ENCODE data around the gene TBATA. TPM values are rescaled to one million over a fixed set of nuclear protein-coding genes. Genes with fewer than 3 reads are reported as not detected.
A peak's percentile ranks its signal among the peaks of the same experiment; 100 is the strongest.

The TBATA gene, protein sequence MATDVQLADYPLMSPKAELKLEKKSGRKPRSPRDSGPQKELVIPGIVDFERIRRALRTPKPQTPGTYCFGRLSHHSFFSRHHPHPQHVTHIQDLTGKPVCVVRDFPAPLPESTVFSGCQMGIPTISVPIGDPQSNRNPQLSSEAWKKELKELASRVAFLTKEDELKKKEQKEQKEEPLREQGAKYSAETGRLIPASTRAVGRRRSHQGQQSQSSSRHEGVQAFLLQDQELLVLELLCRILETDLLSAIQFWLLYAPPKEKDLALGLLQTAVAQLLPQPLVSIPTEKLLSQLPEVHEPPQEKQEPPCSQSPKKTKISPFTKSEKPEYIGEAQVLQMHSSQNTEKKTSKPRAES
- not detected in 2 replicates for polyA plus RNA-seq (2012; rRNA removed)
- not detected in 2 replicates for polyA plus RNA-seq (2012; cell fraction: cytosol; rRNA removed)
- polyA plus RNA-seq (2012; cell fraction: nucleus; rRNA removed), result not detected in 2 replicates

DNA sequence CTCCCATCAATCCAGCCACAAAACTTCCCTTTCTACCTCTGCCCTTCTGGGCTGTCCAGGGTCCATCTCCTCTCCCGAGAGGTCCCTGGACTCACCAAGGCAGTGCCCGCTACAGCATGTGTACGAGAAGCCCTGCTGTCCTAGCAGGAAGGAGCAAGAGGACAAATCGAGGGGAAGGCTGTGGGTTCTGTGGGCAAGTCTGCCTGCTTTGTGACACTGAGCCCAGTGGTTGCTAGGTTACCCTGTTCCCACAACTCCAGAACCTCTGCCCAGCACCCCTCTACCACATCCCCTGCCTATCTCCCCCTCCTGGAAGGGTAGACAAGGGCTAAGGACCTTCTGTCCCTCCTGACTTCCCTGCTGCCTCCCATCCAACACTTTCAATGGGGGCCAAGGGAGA, at the start of gene TBATA:
Gene TBATA, minus strand, starts transcription at position 188 of the 400 bp plus-strand sequence. CDS start 1,998 bp downstream, outside the sequence.
- H3K4me1 ChIP-seq (ENCODE audit: control insufficient read depth in 1 of 2, insufficient read depth in 2 of 2, low read depth in 1 of 2, low read length in 1 of 2), result no peaks in the 10 kb centered on the region; a peak in 1 of 4 replicates
- H2AFZ ChIP-seq (ENCODE audit: low read depth), result no peak within 1 kb of the TSS
- H3K9ac ChIP-seq, result no peak within 1 kb of the TSS
- H3K27me3 ChIP-seq (ENCODE audit: insufficient read depth), result 0 out of 2 replicates have a peak, but pooled peaks cover 12% of the 10 kb centered on the region
- no peak within 1 kb of the TSS for H3K4me3 ChIP-seq (ENCODE audit: low read depth in 2 of 2, low read length in 1 of 2)
- no peaks in the 10 kb centered on the region for H3K79me2 ChIP-seq (ENCODE audit: insufficient read depth)
- CTCF ChIA-PET, result no interaction called here
- H3K4me2 ChIP-seq, result no peak within 1 kb of the TSS
- H4K20me1 ChIP-seq (ENCODE audit: insufficient read depth), result no peaks in the 10 kb centered on the region
- POLR2A ChIA-PET, result no interaction called here
- no peaks in the 10 kb centered on the region for H3K36me3 ChIP-seq (replicated peaks in 1 of 2; ENCODE audit: control insufficient read depth in 1 of 2, insufficient read depth in 2 of 2, low read length in 1 of 2)
- peak; percentile 18 for DNase-seq
- H3K27ac ChIP-seq (ENCODE audit: low read depth in 2 of 2, low read length in 1 of 2), result no peak within 1 kb of the TSS
- no peaks in the 10 kb centered on the region for H3F3A ChIP-seq (replicated peaks; ENCODE audit: insufficient read depth)
- TF ChIP-seq TEAD4 (IDR thresholded peaks at IDR 0.05; ENCODE audit: borderline replicate concordance, insufficient read depth), result no peak
- TF ChIP-seq SIN3A (IDR thresholded peaks at IDR 0.05; ENCODE audit: borderline replicate concordance, low read depth, low read length), result no peak
- TF ChIP-seq, protein P1, sequence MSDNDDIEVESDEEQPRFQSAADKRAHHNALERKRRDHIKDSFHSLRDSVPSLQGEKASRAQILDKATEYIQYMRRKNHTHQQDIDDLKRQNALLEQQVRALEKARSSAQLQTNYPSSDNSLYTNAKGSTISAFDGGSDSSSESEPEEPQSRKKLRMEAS (IDR thresholded peaks at IDR 0.05; ENCODE audit: low read depth), result no peak
- TF ChIP-seq RAD21 (IDR thresholded peaks at IDR 0.05; ENCODE audit: low read length), result no peak
- TF ChIP-seq, protein P2, sequence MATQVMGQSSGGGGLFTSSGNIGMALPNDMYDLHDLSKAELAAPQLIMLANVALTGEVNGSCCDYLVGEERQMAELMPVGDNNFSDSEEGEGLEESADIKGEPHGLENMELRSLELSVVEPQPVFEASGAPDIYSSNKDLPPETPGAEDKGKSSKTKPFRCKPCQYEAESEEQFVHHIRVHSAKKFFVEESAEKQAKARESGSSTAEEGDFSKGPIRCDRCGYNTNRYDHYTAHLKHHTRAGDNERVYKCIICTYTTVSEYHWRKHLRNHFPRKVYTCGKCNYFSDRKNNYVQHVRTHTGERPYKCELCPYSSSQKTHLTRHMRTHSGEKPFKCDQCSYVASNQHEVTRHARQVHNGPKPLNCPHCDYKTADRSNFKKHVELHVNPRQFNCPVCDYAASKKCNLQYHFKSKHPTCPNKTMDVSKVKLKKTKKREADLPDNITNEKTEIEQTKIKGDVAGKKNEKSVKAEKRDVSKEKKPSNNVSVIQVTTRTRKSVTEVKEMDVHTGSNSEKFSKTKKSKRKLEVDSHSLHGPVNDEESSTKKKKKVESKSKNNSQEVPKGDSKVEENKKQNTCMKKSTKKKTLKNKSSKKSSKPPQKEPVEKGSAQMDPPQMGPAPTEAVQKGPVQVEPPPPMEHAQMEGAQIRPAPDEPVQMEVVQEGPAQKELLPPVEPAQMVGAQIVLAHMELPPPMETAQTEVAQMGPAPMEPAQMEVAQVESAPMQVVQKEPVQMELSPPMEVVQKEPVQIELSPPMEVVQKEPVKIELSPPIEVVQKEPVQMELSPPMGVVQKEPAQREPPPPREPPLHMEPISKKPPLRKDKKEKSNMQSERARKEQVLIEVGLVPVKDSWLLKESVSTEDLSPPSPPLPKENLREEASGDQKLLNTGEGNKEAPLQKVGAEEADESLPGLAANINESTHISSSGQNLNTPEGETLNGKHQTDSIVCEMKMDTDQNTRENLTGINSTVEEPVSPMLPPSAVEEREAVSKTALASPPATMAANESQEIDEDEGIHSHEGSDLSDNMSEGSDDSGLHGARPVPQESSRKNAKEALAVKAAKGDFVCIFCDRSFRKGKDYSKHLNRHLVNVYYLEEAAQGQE (IDR thresholded peaks at IDR 0.05; ENCODE audit: low read depth, low read length), result no peak
- no peak for TF ChIP-seq TAF1 (IDR thresholded peaks at IDR 0.05; ENCODE audit: borderline replicate concordance, low read depth, low read length)
- TF ChIP-seq MXI1 (IDR thresholded peaks at IDR 0.05; ENCODE audit: low read depth, low read length), result no peak
- no peak for TF ChIP-seq FOXM1 (IDR thresholded peaks at IDR 0.05; ENCODE audit: low read depth)
- TF ChIP-seq TCF12 (IDR thresholded peaks at IDR 0.05), result no peak
- TF ChIP-seq MEF2A (IDR thresholded peaks at IDR 0.05; ENCODE audit: borderline replicate concordance, low read depth), result no peak
- TF ChIP-seq, protein P3, sequence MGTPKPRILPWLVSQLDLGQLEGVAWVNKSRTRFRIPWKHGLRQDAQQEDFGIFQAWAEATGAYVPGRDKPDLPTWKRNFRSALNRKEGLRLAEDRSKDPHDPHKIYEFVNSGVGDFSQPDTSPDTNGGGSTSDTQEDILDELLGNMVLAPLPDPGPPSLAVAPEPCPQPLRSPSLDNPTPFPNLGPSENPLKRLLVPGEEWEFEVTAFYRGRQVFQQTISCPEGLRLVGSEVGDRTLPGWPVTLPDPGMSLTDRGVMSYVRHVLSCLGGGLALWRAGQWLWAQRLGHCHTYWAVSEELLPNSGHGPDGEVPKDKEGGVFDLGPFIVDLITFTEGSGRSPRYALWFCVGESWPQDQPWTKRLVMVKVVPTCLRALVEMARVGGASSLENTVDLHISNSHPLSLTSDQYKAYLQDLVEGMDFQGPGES (IDR thresholded peaks at IDR 0.05; ENCODE audit: low read depth, low read length), result no peak
- TF ChIP-seq, protein P4, sequence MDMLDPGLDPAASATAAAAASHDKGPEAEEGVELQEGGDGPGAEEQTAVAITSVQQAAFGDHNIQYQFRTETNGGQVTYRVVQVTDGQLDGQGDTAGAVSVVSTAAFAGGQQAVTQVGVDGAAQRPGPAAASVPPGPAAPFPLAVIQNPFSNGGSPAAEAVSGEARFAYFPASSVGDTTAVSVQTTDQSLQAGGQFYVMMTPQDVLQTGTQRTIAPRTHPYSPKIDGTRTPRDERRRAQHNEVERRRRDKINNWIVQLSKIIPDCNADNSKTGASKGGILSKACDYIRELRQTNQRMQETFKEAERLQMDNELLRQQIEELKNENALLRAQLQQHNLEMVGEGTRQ (IDR thresholded peaks at IDR 0.05; ENCODE audit: borderline replicate concordance, low read depth, low read length), result no peak
- no peaks in the 10 kb centered on the region for H3K9me3 ChIP-seq
- H3K9me2 ChIP-seq, result no peaks in the 10 kb centered on the region
- WGBS (ENCODE audit: low lambda C conversion rate), result 44% methylated on average over 3 of the region's 4 CpGs
